Hematopoietic multipotent progenitor cell treated with erythropoietin and hydrocortisone succinate and interleukin-3 and kit ligand, for 6 days (in vitro differentiated cells): ENCODE measurements around the gene SNX6.
"Not testable (repeated sequence)": the region's sequence is repeated elsewhere in the genome, so short reads cannot be mapped to it uniquely, and the experiment has no call there.

Experiments
- DNase-seq: peaks from one replicate; pipeline ENCODE4 v3.0.0-alpha.2; 2015

The SNX6 gene

GRCh38 chr14:34629657-34630529 is at the start of gene SNX6:
Gene SNX6, minus strand, starts transcription at chr14:34630148. Its CDS starts 32 bp downstream, at chr14:34630116.
- DNase-seq = peak; percentile 86

GRCh38 chr14:34678735-34679134 is 48.8 kb upstream of the SNX6 start:
- no peak for DNase-seq

GRCh38 chr14:34678306-34678705 is 48.4 kb upstream of the SNX6 start:
- DNase-seq = no peak

GRCh38 chr14:34676516-34677211 is 46.7 kb upstream of the SNX6 start:
- DNase-seq = no peak

- DNase-seq = no peak
Measured at GRCh38 chr14:34673702-34674101, 43.8 kb upstream of the SNX6 start.

GRCh38 chr14:34671716-34672115 is 41.8 kb upstream of the SNX6 start:
- DNase-seq = no peak

GRCh38 chr14:34668111-34668510 is 38.2 kb upstream of the SNX6 start:
- DNase-seq = peak; percentile 34

GRCh38 chr14:34667007-34667406 is 37.1 kb upstream of the SNX6 start:
- DNase-seq = no peak

GRCh38 chr14:34665785-34666435 is 36.0 kb upstream of the SNX6 start:
- DNase-seq = peak; percentile 58

GRCh38 chr14:34662561-34663088 is 32.7 kb upstream of the SNX6 start:
- DNase-seq = no peak

GRCh38 chr14:34660796-34661195 is 30.8 kb upstream of the SNX6 start:
- no peak for DNase-seq

- DNase-seq = peak; percentile 19
Measured at GRCh38 chr14:34655959-34656358, 26.0 kb upstream of the SNX6 start.

GRCh38 chr14:34653073-34653472 is 23.1 kb upstream of the SNX6 start:
- DNase-seq = peak; percentile 79

GRCh38 chr14:34652348-34652747 is 22.4 kb upstream of the SNX6 start:
- not testable (repeated sequence) for DNase-seq

- DNase-seq = no peak
Measured at GRCh38 chr14:34650786-34651584, 21.0 kb upstream of the SNX6 start.

GRCh38 chr14:34650006-34650405 is 20.1 kb upstream of the SNX6 start:
- not testable (repeated sequence) for DNase-seq

- DNase-seq = no peak
Measured at GRCh38 chr14:34649344-34649743, 19.4 kb upstream of the SNX6 start.

GRCh38 chr14:34646570-34647255 is 16.8 kb upstream of the SNX6 start:
- no peak for DNase-seq

GRCh38 chr14:34643361-34643760 is 13.4 kb upstream of the SNX6 start:
- no peak for DNase-seq

- no peak for DNase-seq
Measured at GRCh38 chr14:34642595-34642994, 12.6 kb upstream of the SNX6 start.

GRCh38 chr14:34640826-34641225 is 10.9 kb upstream of the SNX6 start:
- no peak for DNase-seq

GRCh38 chr14:34634360-34634771 is 4.4 kb upstream of the SNX6 start:
- not testable (repeated sequence) for DNase-seq
